ENCODE results near the gene IL37.

The IL37 gene

DNA sequence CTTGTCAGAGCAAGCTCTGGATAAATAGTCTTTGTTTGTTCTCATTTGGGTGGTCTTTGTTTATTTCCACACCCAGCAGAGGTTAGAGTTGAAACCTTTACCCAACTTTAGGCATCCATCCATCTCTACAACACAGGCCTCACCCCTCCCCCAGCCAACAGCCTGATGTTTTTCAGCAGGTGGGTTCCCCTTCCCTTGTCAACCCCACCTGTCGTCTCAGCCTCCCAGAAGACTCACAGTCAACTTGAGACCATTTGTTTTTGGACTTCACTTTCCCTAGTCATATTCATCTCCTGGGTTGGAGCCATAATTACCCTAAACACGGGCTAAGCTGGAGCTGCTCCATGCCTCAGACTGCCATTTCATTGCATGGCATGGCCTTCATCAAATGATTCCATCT lies 35.1 kb downstream of the IL37 start:
- Histone ChIP-seq H3K9me3 (ENCODE audit: control insufficient read depth, insufficient read depth, low read length) (no peaks in the 10 kb centered on the region), H3K9ac (ENCODE audit: low read depth, low read length) (no peak overlapping the region), H3K4me1 (ENCODE audit: insufficient read depth, low read length) (no peaks in the 10 kb centered on the region), H3K36me3 (ENCODE audit: insufficient read depth, low read length) (no peaks in the 10 kb centered on the region)

DNA sequence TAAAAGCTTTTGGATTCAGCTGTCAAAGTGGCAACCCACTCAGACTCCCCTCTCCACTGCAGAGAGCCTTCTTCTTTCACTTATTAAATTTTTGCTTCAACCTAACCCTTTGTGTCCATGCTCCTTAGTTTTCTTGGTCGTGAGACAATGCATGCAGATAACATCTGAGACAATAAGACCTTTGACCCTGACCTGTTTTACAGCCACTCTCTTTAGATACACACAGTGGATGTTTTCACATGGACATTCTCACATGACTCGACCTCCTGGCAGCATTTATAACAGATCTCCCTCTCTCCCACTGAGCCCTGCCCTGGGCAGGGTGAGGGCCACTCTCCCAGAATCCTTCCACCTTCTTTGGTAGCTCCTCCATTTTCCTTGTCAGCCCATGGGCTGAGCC lies 36.4 kb downstream of the IL37 start:
- Histone ChIP-seq H3K9ac (ENCODE audit: low read depth, low read length) (no peak overlapping the region), H3K9me3 (ENCODE audit: control insufficient read depth, insufficient read depth, low read length) (no peaks in the 10 kb centered on the region), H3K36me3 (ENCODE audit: insufficient read depth, low read length) (no peaks in the 10 kb centered on the region), H3K4me1 (ENCODE audit: insufficient read depth, low read length) (no peaks in the 10 kb centered on the region)

DNA sequence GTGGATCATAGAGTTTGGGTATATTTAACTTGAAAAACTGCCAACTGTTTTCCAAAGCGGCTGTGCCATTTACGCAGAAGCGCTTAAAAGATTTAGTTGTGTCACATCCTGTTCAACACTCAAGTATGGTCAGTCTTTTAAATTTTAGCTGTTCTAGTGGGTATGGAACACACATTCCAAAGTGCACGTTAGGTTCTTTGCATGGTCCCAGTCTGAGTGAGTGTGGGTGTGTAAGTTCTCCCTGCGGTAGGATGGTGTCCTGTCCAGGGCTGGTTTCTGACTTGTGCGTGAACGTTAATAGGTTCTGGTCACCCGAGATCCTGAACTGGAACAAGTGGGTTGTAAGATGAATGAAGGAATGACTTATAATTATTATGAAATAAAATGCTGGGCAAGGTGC lies 38.5 kb downstream of the IL37 start:
- Histone ChIP-seq H3K9ac (ENCODE audit: low read depth, low read length) (no peak overlapping the region), H3K36me3 (ENCODE audit: insufficient read depth, low read length) (no peaks in the 10 kb centered on the region), H3K9me3 (ENCODE audit: control insufficient read depth, insufficient read depth, low read length) (no peaks in the 10 kb centered on the region), H3K4me1 (ENCODE audit: insufficient read depth, low read length) (no peaks in the 10 kb centered on the region)

DNA sequence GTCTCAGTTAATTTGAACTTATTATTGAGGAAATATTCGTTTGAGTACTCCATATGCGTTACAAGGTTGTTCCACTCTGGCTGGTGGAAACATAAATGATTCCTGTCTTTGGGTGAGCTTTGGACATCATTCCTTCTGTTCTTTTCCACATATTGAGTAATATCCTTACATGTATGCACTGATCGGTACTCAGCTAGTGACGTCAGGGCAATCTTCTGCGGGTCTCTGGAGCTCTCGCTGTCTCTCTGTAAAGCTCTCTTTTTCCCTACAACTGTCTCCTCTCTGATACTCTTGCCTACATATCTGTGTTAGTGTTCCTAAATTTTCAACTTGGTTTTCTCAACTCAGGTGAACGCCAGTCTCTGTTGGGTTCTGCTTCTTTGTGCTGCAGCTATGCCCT lies 43.4 kb downstream of the IL37 start:
- Histone ChIP-seq H3K9me3 (ENCODE audit: control insufficient read depth, insufficient read depth, low read length) (no peaks in the 10 kb centered on the region), H3K9ac (ENCODE audit: low read depth, low read length) (no peak overlapping the region), H3K4me1 (ENCODE audit: insufficient read depth, low read length) (no peaks in the 10 kb centered on the region), H3K36me3 (ENCODE audit: insufficient read depth, low read length) (no peaks in the 10 kb centered on the region)

DNA sequence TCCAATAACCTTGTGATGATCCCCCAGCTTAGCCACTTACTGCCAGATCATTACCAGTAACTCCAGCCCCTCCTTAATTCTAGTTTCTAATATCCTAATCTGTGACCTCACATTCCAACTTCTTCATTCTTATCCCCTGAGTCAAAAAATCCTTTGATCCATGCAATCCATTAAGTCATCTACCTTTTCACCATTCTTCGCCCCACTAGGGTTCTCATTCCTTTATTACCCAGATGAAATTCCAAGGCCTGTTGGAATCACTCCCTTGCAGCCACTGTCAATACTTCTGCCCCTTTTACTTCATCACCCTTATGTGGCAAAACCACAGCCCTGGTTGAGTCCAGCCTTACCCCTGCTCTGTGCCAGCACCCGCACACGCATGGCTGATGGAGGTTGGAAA lies 46.5 kb downstream of the IL37 start:
- H3K9me3 ChIP-seq (ENCODE audit: control insufficient read depth, insufficient read depth, low read length): no peaks in the 10 kb centered on the region
- H3K36me3 ChIP-seq (ENCODE audit: insufficient read depth, low read length): no peaks in the 10 kb centered on the region
- no peaks in the 10 kb centered on the region for H3K4me1 ChIP-seq (ENCODE audit: insufficient read depth, low read length)
- no peak overlapping the region for H3K9ac ChIP-seq (ENCODE audit: low read depth, low read length)

DNA sequence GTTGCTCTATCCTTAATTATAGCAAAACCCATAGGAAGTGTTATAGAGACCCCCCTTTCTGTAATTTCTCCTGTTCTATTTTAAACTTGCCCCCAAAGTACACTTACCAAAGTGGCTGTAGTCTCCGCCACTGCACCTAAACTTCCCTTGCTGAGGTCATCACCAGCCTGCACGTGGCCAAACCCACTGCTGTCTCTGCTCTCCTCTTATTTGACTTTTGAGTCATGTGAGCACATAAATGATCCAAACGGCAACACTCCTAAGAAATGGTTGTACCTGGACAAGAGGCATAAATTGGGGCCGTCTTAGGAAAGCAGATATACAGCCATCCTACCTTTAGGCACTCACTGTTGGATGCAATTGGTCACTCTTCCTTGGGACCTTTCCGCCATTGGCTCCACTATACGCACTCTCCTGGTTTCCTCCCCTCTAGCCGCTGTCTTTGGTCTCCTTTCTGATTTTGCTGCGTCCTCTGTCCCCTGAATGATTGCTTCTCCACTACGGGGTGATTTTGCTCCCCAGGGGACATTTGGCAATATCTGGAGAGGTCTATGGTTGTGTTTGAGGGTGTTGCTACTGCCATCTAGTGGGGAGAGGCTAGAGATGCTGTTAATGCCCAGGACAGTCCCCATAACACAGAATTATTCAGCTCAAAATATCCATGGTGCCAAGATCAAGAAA lies 47.6 kb downstream of the IL37 start:
- Histone ChIP-seq H3K4me1 (ENCODE audit: insufficient read depth, low read length) (no peaks in the 10 kb centered on the region), H3K9me3 (ENCODE audit: control insufficient read depth, insufficient read depth, low read length) (no peaks in the 10 kb centered on the region), H3K9ac (ENCODE audit: low read depth, low read length) (no peak overlapping the region), H3K36me3 (ENCODE audit: insufficient read depth, low read length) (no peaks in the 10 kb centered on the region)

DNA sequence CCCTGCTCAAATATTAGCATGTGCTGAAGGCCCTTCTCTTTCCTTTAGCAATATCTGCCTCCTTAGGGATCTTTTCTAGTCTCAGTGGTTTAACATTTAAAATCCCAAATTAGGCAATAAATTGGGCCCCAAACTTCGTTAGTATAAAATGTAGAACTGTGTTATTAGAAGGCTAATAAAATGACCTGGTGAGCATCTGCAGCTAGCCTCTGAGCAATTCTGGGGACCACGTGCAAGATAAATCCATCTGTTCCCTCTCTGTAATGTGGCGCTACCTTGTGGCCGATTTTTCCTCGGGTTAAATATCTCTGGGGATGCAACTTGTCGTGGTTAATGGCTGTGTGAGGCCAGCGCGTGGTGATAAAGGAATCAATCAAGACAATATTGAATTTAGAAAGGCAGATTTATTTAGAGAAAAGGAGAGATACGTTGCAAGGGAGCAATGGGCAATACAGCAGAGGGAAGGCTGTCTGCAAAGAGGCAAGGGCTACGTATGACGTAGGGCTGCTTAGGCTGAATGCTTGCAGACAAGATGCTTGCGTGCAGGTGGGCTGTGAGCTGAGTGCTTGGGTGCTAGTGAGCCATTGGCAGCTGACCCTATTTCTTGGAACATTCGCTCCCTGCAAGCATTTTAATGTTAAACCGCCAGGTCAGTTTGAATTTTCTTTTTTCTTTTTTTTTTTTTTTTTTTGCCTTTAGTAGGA lies 48.3 kb downstream of the IL37 start:
- no peaks in the 10 kb centered on the region for H3K36me3 ChIP-seq (ENCODE audit: insufficient read depth, low read length)
- H3K9me3 ChIP-seq (ENCODE audit: control insufficient read depth, insufficient read depth, low read length): no peaks in the 10 kb centered on the region
- H3K9ac ChIP-seq (ENCODE audit: low read depth, low read length): no peak overlapping the region
- H3K4me1 ChIP-seq (ENCODE audit: insufficient read depth, low read length): no peaks in the 10 kb centered on the region

DNA sequence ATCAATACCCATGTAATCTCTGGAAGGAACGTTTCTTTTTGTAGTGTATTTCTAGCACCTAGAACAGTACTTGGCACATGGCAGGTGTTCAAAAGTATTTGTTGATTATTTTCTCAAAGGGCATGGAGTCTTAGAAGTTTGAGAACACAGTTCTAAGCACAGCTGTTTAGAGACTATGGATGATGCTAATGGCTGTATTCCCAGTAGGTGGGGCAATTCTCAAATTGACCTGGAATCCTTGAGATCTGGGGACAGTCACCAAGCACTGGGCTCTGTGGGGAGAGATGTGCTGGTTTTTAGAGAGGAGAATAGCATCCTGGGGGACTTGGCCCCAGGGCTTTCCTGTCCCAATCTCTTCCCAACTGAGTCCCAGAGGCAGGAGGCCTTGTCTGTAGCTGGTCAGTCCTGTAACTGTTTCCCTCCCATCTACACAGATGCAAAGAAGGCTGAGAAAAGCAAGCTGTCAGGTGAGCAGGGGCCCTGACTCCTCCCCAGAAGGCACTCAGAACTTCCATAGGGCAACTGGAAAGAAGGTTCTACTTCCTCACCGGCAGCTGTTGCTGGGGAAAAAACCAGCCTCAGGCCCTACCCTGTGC lies 49.4 kb downstream of the IL37 start:
- Histone ChIP-seq H3K36me3 (ENCODE audit: insufficient read depth, low read length) (no peaks in the 10 kb centered on the region), H3K9ac (ENCODE audit: low read depth, low read length) (no peak overlapping the region), H3K9me3 (ENCODE audit: control insufficient read depth, insufficient read depth, low read length) (no peaks in the 10 kb centered on the region), H3K4me1 (ENCODE audit: insufficient read depth, low read length) (no peaks in the 10 kb centered on the region)

DNA sequence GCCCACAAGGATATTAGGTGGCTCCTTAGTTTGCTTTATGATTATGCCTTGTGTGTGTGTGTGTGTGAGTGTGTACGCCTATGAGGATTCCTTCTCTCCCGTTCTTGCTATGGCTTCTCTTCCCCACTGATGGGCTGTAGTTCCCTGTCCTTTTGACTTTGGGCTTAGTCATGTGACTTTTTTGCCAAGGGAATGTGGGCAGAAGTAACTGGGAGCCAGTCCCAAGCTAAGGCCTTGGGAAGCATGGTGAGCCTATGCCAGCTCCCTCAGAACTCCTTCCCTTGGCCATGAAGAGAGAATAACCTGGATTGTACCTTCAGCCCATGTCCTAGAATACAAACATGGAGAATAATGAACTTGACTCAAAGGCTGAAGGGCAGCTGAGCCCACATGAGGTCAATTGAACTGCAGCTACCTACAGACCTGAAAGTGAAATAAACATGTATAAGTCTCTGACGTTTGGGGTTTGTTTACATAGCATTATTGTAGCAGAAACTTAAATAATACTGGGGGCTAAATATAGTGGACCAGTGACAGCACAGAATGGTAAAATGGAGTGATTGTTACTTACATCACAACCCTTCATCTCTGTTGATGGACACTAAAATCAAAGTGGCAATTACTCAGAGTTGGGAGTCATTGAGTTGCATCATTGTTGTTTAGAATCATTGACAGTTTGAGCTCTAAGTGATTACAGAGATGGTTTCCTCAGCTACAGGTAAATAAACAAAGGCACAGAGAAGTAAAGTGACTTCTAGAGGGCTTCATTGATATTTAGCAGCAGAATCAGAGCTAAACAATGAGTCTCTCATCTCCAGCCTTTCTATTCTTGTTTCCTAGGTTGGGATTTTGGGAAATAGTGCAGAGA lies 51.6 kb downstream of the IL37 start:
- no peaks in the 10 kb centered on the region for H3K36me3 ChIP-seq (ENCODE audit: insufficient read depth, low read length)
- no peaks in the 10 kb centered on the region for H3K9me3 ChIP-seq (ENCODE audit: control insufficient read depth, insufficient read depth, low read length)
- H3K9ac ChIP-seq (ENCODE audit: low read depth, low read length): no peak overlapping the region
- no peaks in the 10 kb centered on the region for H3K4me1 ChIP-seq (ENCODE audit: insufficient read depth, low read length)

DNA sequence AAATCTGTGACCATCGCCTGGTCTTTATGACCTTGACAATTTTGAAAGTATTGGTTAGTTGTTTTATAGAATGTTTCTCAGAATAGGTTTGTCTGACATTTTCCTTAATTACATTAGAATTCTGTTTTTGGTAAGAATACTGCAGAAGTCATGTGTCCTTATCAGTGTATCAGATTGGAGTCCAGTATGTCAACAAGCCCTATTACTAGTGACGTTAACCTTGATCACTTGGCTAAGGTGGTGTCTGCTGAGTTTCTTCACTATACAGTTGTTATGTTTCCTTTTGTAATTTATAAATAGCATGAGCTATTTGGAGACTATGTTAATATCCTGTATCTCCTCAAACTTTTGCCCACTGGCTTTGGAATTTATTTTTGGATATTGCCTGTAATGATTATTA lies 56.1 kb downstream of the IL37 start:
- no peaks in the 10 kb centered on the region for H3K36me3 ChIP-seq (ENCODE audit: insufficient read depth, low read length)
- no peaks in the 10 kb centered on the region for H3K4me1 ChIP-seq (ENCODE audit: insufficient read depth, low read length)
- no peaks in the 10 kb centered on the region for H3K9me3 ChIP-seq (ENCODE audit: control insufficient read depth, insufficient read depth, low read length)
- no peak overlapping the region for H3K9ac ChIP-seq (ENCODE audit: low read depth, low read length)

Measured in ES-I3 (cell line).